ENCODE measurements around the gene MBNL1. TPM values are rescaled to one million over a fixed set of nuclear protein-coding genes. Genes with fewer than 3 reads are reported as not detected.
A peak's percentile ranks its signal among the peaks of the same experiment; 100 is the strongest.
"Not testable (repeated sequence)": the region's sequence is repeated elsewhere in the genome, so short reads cannot be mapped to it uniquely, and the experiment has no call there.

MBNL1 gene
- total RNA-seq, 1 donor = 465 TPM

- no peak for TF ChIP-seq CTCF (IDR thresholded peaks at IDR 0.05; ENCODE audit: insufficient read depth, low read length)
- no peak overlapping the region for H3K4me3 ChIP-seq (ENCODE audit: low read depth, low read length)
- DNase-seq (ENCODE audit: low read depth) = no peak
Measured at GRCh38 chr3:152438181-152438580, 169.5 kb downstream of the MBNL1 start.

- TF ChIP-seq CTCF (IDR thresholded peaks at IDR 0.05; ENCODE audit: insufficient read depth, low read length) = no peak
- no peak for DNase-seq (ENCODE audit: low read depth)
- H3K4me3 ChIP-seq (ENCODE audit: low read depth, low read length) = no peak overlapping the region
Measured at GRCh38 chr3:152438706-152439105, 170.0 kb downstream of the MBNL1 start.

GRCh38 chr3:152440243-152440642 is 171.5 kb downstream of the MBNL1 start:
- H3K4me3 ChIP-seq (ENCODE audit: low read depth, low read length); DNase-seq (ENCODE audit: low read depth): not testable (repeated sequence)

GRCh38 chr3:152443212-152444023 is 174.7 kb downstream of the MBNL1 start:
- no peak for TF ChIP-seq CTCF (IDR thresholded peaks at IDR 0.05; ENCODE audit: insufficient read depth, low read length)
- H3K4me3 ChIP-seq (ENCODE audit: low read depth, low read length) = no peak overlapping the region
- DNase-seq (ENCODE audit: low read depth) = peak; percentile 34

- TF ChIP-seq CTCF (IDR thresholded peaks at IDR 0.05; ENCODE audit: insufficient read depth, low read length) = peak; percentile 54
- DNase-seq (ENCODE audit: low read depth) = peak; percentile 83
- no peak overlapping the region for H3K4me3 ChIP-seq (ENCODE audit: low read depth, low read length)
Measured at GRCh38 chr3:152444029-152444641, 175.4 kb downstream of the MBNL1 start.

- H3K4me3 ChIP-seq (ENCODE audit: low read depth, low read length) = no peak overlapping the region
- no peak for TF ChIP-seq CTCF (IDR thresholded peaks at IDR 0.05; ENCODE audit: insufficient read depth, low read length)
- no peak for DNase-seq (ENCODE audit: low read depth)
Measured at GRCh38 chr3:152445212-152445611, 176.5 kb downstream of the MBNL1 start.

GRCh38 chr3:152446495-152446894 is 177.8 kb downstream of the MBNL1 start:
- no peak overlapping the region for H3K4me3 ChIP-seq (ENCODE audit: low read depth, low read length)
- DNase-seq (ENCODE audit: low read depth) = no peak
- no peak for TF ChIP-seq CTCF (IDR thresholded peaks at IDR 0.05; ENCODE audit: insufficient read depth, low read length)

All from fibroblast of the aortic adventitia (primary cell).